Right lobe of liver (tissue), 4 donors: ENCODE results near the gene GFI1B.

ENCODE experiments used
- POLR2A ChIP-seq: fragments of 450-650 bp; IDR thresholded peaks from one replicate; pipeline ENCODE4 v1.6.1; 2017; ENCODE audit warnings: antibody characterized with exemption, mild to moderate bottlenecking
- TF ChIP-seq, protein P1 (sequence below), 4 donors: fragments of 200-600 bp in 3 of 4; fragments of 450-650 bp in 1 of 4; IDR thresholded peaks; one replicate each; pipeline versions ENCODE4 v1.5.1 to v1.8.0; 2016 to 2022; ENCODE audit warnings: antibody characterized with exemption in 4 of 4, mild to moderate bottlenecking in 2 of 4
- donor health status: DM: no; HTN: no; CAD: no.
- donor health status: DM: no; HTN: no; CAD: no.
- donor health status: DM: no; HTN: yes; CAD: no.

DNA sequence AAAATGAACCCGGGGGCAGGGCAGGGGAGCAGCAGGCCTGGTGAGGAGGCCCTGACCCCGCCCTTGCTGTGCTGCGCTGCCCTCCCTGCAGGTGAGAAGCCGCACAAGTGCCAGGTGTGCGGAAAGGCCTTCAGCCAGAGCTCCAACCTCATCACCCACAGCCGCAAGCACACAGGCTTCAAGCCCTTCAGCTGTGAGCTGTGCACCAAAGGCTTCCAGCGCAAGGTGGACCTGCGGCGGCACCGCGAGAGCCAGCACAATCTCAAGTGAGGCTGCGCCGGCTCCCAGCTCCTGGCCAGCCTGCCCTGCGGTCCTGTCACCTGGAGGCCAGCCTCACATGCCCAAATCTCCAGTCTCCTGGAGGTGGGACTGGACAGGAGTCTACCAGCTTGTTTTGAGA is 12.3 kb downstream of the GFI1B start:
- TF ChIP-seq, protein P1, sequence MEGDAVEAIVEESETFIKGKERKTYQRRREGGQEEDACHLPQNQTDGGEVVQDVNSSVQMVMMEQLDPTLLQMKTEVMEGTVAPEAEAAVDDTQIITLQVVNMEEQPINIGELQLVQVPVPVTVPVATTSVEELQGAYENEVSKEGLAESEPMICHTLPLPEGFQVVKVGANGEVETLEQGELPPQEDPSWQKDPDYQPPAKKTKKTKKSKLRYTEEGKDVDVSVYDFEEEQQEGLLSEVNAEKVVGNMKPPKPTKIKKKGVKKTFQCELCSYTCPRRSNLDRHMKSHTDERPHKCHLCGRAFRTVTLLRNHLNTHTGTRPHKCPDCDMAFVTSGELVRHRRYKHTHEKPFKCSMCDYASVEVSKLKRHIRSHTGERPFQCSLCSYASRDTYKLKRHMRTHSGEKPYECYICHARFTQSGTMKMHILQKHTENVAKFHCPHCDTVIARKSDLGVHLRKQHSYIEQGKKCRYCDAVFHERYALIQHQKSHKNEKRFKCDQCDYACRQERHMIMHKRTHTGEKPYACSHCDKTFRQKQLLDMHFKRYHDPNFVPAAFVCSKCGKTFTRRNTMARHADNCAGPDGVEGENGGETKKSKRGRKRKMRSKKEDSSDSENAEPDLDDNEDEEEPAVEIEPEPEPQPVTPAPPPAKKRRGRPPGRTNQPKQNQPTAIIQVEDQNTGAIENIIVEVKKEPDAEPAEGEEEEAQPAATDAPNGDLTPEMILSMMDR (IDR thresholded peaks at IDR 0.05): no peak
- TF ChIP-seq POLR2A: no peak
